NCI-H2107 treated with DMSO at 0.1 percent for 48 hours (cell line): Measurements from ENCODE around the gene TOMM20.
"Not testable (repeated sequence)": the region's sequence is repeated elsewhere in the genome, so short reads cannot be mapped to it uniquely, and the experiment has no call there.

Experiments used
- DNase-seq: peaks from one replicate; lab custom pipeline; 2025; ENCODE audit not compliant: unreplicated experiment; lab: John Stamatoyannopoulos, UW

Gene TOMM20

GRCh38 chr1:235105051-235106043 lies 23.3 kb downstream of the TOMM20 start:
- peak; percentile 84 for DNase-seq

- DNase-seq = peak; percentile 64
These were observed 25.6 kb downstream of the TOMM20 start for GRCh38 chr1:235102993-235103411.

GRCh38 chr1:235102259-235102582 lies 26.4 kb downstream of the TOMM20 start:
- DNase-seq = no peak

GRCh38 chr1:235101558-235102258 lies 26.9 kb downstream of the TOMM20 start:
- no peak for DNase-seq

GRCh38 chr1:235100194-235100772 lies 28.4 kb downstream of the TOMM20 start:
- no peak for DNase-seq

GRCh38 chr1:235098991-235099390 lies 29.6 kb downstream of the TOMM20 start:
- no peak for DNase-seq

- DNase-seq = no peak
These were observed 30.1 kb downstream of the TOMM20 start for GRCh38 chr1:235098547-235098946.

GRCh38 chr1:235097501-235097900 lies 31.1 kb downstream of the TOMM20 start:
- not testable (repeated sequence) for DNase-seq

GRCh38 chr1:235095938-235096562 lies 32.6 kb downstream of the TOMM20 start:
- DNase-seq = no peak

- peak; percentile 77 for DNase-seq
These were observed 34.7 kb downstream of the TOMM20 start for GRCh38 chr1:235093696-235094592.

GRCh38 chr1:235093013-235093695 lies 35.5 kb downstream of the TOMM20 start:
- peak; percentile 40 for DNase-seq

GRCh38 chr1:235092415-235092814 lies 36.2 kb downstream of the TOMM20 start:
- DNase-seq = not testable (repeated sequence)

- DNase-seq = not testable (repeated sequence)
These were observed 36.6 kb downstream of the TOMM20 start for GRCh38 chr1:235092045-235092406.

- DNase-seq = not testable (repeated sequence)
These were observed 37.2 kb downstream of the TOMM20 start for GRCh38 chr1:235091319-235092044.

GRCh38 chr1:235090406-235091069 lies 38.1 kb downstream of the TOMM20 start:
- no peak for DNase-seq

- DNase-seq = no peak
These were observed 39.7 kb downstream of the TOMM20 start for GRCh38 chr1:235088907-235089306.

GRCh38 chr1:235088430-235088829 lies 40.2 kb downstream of the TOMM20 start:
- DNase-seq = no peak

GRCh38 chr1:235087906-235088305 lies 40.7 kb downstream of the TOMM20 start:
- DNase-seq = no peak
